Kidney glomerular epithelial cell (primary cell): ENCODE results near the gene GULP1.

Source experiments
- DNase-seq: peaks from one replicate; lab custom pipeline; 2025; lab: John Stamatoyannopoulos, UW

GULP1 gene

GRCh38 chr2:188474316-188474715, 182.6 kb downstream of the GULP1 start:
- DNase-seq, result no peak

DNA sequence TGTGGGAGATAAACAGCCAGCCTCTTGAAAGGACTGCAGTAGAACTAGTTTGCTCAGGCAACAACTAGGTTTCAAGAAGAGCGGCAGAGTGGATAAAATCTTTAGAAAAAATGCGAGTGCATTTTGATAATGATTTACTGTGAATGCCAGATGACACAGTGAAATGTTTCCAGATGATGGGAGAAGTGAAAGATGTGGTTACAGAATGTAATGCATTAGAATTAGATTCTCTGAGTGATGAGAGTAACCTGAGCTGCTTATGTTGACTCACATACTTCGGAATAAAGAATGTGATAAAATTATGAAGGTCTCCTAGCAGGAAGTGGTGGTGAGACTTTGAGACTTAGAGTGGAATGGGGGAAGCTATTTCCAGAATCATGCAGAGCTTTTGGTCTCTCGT, 184.3 kb downstream of the GULP1 start:
- DNase-seq, result peak; percentile 97

DNA sequence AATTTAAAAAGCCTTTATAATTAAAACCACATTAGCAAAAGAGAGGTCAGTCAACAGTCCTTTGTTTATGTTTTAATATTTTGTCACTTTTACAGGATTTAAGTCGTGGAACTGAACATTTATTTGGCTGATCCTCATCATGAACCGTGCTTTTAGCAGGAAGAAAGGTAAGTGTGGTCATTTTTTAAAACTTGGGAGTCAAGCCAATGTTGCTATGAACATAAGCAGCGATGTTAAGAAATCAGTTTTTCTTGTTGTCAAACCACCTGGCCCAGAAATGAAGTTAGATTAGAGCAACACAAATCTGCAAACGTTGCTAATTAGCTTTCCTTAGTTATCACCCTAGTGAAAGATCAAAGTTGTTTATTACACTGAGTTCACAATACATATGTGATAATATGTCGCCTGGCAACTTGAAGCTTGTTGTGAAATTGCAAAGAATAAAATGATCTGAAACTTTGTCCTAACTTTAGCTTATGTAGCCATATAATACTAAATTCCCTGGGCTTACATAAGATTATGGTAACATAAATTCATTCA, 186.0 kb downstream of the GULP1 start:
- no peak for DNase-seq

DNA sequence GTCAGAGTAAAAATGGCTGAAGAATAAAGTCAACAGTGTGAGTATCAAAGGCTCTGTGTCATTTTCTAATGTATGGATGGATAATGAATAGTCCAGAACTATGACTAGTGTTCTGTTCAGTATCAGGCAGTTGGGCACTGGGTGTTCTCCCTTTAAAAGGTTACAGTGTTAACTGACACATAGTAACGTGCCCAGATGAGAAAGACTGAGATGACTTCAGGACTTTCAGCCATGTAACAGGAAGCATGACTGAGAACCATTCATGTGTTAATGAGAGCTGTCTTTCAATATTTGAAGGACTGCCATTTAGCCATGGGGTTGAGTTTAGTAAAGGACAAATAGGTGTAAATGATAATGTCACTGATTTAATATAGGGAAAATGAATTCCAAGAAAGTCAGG, 187.1 kb downstream of the GULP1 start:
- peak; percentile 66 for DNase-seq

GRCh38 chr2:188481474-188481873, 189.8 kb downstream of the GULP1 start:
- no peak for DNase-seq

DNA sequence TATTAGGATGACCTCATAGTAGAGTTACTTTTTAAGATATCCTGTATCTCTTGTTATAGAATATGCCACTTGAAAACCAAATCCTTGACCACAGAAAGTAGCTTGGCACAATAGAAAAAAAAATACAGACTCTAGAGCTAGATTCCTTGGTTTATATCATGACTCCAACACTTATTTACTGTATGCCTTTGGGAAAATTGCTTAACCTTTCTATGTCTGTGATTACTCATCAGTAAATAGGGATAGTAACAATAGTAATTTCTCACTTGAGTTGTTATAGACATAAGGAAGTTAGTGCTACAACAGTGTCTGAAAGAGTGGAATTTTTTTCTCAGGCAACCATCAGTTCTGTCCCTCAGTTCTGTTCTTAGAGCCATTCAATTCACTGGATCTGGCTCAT, 193.8 kb downstream of the GULP1 start:
- peak; percentile 69 for DNase-seq

DNA sequence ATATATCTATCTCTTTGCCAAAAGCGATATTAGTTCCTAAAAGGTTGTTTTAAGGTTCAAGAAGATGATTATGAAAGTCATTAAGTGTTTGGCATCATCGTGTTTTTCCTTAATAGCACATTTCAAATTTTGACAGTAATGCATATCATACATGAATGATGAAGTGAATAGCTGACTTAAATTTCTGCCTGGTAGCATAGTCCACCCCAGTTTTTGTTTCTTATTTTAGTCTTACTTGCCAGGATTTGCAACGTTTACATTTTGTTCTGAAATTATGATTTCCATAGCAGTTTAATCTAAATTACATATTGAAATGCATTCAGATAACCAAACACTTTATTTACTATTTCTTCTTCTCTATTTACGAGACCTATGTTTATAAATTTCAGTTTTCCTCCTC, 201.1 kb downstream of the GULP1 start:
- DNase-seq, result no peak

GRCh38 chr2:188494906-188495305, 203.2 kb downstream of the GULP1 start:
- DNase-seq, result no peak

- DNase-seq, result peak; percentile 21
Observed at GRCh38 chr2:188495969-188496431, 204.3 kb downstream of the GULP1 start.

GRCh38 chr2:188497726-188498125, 206.1 kb downstream of the GULP1 start:
- no peak for DNase-seq

DNA sequence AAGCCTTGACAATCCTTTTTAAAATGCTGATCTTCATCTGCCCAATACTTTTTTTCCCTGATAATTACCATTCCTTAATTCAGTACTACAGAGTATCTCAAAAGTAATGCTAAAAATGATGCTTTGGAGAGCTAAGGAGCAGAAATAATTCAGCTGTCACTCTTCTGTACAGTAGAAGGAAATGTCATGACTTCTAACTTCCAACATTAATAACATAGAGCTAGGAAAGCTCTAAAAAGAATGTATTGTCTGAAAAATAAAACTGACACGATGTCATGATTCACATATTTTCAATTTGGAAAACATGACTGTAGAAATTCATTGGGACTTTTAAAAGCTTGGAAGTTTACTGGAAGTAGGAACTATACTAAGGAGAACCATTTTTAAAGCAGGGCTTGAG, 212.3 kb downstream of the GULP1 start:
- no peak for DNase-seq

GRCh38 chr2:188506843-188507242, 215.2 kb downstream of the GULP1 start:
- no peak for DNase-seq

DNA sequence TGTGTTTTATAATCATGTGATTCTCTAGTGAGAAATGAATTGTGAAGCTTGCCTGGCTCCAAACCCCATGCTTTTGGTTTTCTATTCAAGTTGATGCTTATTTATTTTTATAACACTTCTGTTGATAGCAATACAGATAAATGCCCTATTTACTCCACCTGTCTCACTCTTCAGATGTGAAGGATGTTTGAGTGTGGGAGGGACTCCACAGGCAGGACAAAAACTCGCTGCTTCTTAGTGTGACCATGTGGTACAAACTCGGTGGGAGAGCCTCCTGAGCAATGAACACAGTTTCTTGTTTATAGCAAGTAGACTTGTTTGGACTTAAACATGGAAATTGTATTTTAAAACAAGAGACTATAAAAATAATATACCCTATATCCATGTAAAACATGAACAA, 219.7 kb downstream of the GULP1 start:
- no peak for DNase-seq

- DNase-seq, result peak; percentile 73
Observed at GRCh38 chr2:188512456-188512855, 220.8 kb downstream of the GULP1 start.

GRCh38 chr2:188515918-188516317, 224.2 kb downstream of the GULP1 start:
- no peak for DNase-seq

GRCh38 chr2:188517549-188518215, 226.0 kb downstream of the GULP1 start:
- DNase-seq, result no peak

- DNase-seq, result peak; percentile 19
Observed at GRCh38 chr2:188518381-188518780, 226.7 kb downstream of the GULP1 start.

- DNase-seq, result no peak
Observed at GRCh38 chr2:188519136-188519535, 227.5 kb downstream of the GULP1 start.

- DNase-seq, result no peak
Observed at GRCh38 chr2:188522517-188522916, 230.8 kb downstream of the GULP1 start.

- no peak for DNase-seq
Observed at GRCh38 chr2:188523919-188524318, 232.2 kb downstream of the GULP1 start.

DNA sequence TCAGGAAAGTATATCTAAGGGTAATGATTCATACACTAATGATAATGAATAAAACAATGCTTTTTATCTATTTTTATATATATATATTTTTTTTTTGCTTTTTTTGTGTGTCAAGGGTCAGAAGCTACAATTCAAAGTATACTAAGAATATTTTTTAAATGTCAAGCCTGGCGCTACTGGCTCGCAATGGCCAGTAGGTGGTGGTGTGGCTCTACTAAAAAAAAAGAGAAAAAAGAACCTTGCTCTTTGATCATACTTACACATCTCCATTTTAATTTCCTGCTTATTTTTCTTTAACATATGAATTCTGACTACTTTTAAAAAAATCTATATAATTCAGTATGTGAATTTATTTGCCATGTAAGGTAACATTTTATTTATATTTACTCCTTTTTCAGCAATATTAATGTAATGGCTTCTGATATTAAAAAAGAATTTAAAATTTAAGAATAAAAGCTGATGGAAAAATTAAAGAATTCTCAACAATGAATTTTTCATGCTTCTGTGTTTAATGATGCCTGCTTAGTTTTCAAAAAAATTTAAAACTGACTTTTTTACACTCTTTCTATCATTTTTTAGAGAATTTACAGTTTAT, 232.9 kb downstream of the GULP1 start:
- DNase-seq, result peak; percentile 61

GRCh38 chr2:188526701-188527100, 235.0 kb downstream of the GULP1 start:
- no peak for DNase-seq

DNA sequence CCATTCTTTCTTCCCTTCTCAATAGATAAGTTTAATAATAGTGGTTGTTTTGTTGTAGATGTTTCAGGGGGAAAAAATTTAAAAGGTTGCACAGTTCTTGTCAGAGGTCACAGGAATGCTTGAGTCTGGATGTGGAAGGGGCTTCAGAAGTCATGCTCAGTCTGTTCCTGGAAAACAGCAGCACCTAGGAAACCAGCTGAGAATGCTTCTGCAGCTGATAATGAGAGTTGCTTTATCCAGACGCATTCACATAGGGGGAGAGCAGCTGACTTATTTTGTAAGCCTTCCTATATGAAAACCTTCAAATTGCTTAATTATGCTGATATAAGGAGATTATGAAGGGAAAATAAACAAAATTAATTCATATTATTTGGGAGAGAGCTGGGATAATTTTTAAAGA, 235.5 kb downstream of the GULP1 start:
- DNase-seq, result no peak

GRCh38 chr2:188527581-188527993, 235.9 kb downstream of the GULP1 start:
- DNase-seq, result no peak
